ENCODE data around the gene ARHGEF26.

GRCh38 chr3:154225536-154225935 lies 104.3 kb downstream of the ARHGEF26 start:
- TF ChIP-seq CTCF (IDR thresholded peaks at IDR 0.05; ENCODE audit: low read depth, low read length) = no peak
- TF ChIP-seq POLR2A (IDR thresholded peaks at IDR 0.05; ENCODE audit: extremely low read depth, insufficient read length) = no peak
- TF ChIP-seq MAX (IDR thresholded peaks at IDR 0.05; ENCODE audit: low read depth, low read length) = no peak
